Natural killer cell treated with Interleukin-12 subunit alpha and Interleukin-12 subunit beta and Interleukin-15 and Interleukin-18, amount 100 ng/mL, for 72 hours (primary cell): Measurements from ENCODE around the gene LGALS3. TPM values are rescaled to one million over a fixed set of nuclear protein-coding genes. Genes with fewer than 3 reads are reported as not detected.

Experiments used
- ATAC-seq, 2 donors: fragments of 150-1000 bp; cut with Tn5 transposase in 1 of 2; sonication (Bioruptor Pico), chemical (Tn5 transposase) in 1 of 2; 2 replicates each; pipeline ENCODE4 v1.10.0; 2021
- DNase-seq: peaks from one replicate; pipeline ENCODE4 v3.0.0; 2022; ENCODE audit warnings: low spot score
- H3K27ac Mint-ChIP-seq, 2 donors: 1 replicate in 1 of 2; 2 replicates in 1 of 2; pipeline ENCODE4 v1.8.0; 2022; ENCODE audit warnings: mixed read lengths in 2 of 2, mild to moderate bottlenecking in 1 of 2, moderate library complexity in 1 of 2
- H3K27me3 Mint-ChIP-seq, 2 donors: 1 replicate in 1 of 2; 2 replicates in 1 of 2; pipeline ENCODE4 v1.8.0; 2022; ENCODE audit warnings: mixed read lengths in 2 of 2
- H3K36me3 Mint-ChIP-seq: one replicate; pipeline ENCODE4 v1.8.0; 2022; ENCODE audit warnings: mixed read lengths
- H3K4me1 Mint-ChIP-seq, 2 donors: 1 replicate in 1 of 2; 2 replicates in 1 of 2; pipeline ENCODE4 v1.8.0; 2022; ENCODE audit warnings: low read depth in 2 of 2, mixed read lengths in 2 of 2, mild to moderate bottlenecking in 1 of 2
- H3K4me3 Mint-ChIP-seq: one replicate; pipeline ENCODE4 v1.8.0; 2022; ENCODE audit warnings: mixed read lengths
- H3K9me3 Mint-ChIP-seq: 2 replicates; pipeline ENCODE4 v1.8.0; 2022; ENCODE audit warnings: mixed read lengths
- total RNA-seq, 2 donors: library from RNA; stranded (reverse); gene quantifications; one replicate each; pipeline ENCODE4 v1.2.3, GENCODE V29; 2022

LGALS3 gene
- total RNA-seq, 2 donors from 2014 or later, result 161 to 224 TPM

DNA sequence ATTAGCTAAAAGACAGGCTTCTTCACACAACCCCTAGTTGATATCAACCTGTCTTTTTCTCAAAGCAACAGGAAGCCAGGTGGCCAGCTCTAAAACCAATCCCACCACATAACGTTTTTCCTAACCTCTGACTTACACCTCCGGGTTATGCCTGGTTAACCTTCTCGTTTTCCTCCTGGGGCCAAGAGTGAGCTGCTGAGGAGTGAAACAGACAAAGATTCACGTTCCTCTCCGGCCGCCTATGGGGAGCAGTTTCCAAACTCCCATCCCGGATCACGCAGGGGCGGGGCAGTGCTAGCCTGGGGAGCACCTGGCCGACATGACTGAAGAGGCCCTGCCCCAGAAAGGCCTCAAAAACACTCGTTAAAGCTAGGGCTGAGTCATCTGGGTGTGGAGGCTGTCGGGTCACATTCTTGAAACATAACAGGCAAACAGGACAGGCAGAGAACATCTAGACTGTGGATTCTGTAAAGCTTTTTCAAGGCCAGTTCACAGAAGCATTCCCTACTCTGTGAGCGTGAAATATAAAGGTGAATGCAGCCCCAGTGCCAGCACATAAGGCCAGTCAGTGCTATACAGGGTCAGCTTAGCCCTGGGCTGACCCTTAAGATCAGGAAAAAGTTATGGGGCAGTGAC lies 25.9 kb upstream of the LGALS3 start:
- peak overlapping the region; percentile 95 for H3K4me3 Mint-ChIP-seq
- peaks cover 4% of the 10 kb centered on the region for H3K9me3 Mint-ChIP-seq
- peaks cover 18% of the 10 kb centered on the region for H3K36me3 Mint-ChIP-seq
- H3K27me3 Mint-ChIP-seq, result no peaks in the 10 kb centered on the region
- H3K4me1 Mint-ChIP-seq, result peaks cover 61 to 68% of the 10 kb centered on the region in 2 donors
- H3K27ac Mint-ChIP-seq, result peak overlapping the region; percentile 90 to 100
- DNase-seq (peak; percentile 66), ATAC-seq (peak; percentile 26 to 62)

DNA sequence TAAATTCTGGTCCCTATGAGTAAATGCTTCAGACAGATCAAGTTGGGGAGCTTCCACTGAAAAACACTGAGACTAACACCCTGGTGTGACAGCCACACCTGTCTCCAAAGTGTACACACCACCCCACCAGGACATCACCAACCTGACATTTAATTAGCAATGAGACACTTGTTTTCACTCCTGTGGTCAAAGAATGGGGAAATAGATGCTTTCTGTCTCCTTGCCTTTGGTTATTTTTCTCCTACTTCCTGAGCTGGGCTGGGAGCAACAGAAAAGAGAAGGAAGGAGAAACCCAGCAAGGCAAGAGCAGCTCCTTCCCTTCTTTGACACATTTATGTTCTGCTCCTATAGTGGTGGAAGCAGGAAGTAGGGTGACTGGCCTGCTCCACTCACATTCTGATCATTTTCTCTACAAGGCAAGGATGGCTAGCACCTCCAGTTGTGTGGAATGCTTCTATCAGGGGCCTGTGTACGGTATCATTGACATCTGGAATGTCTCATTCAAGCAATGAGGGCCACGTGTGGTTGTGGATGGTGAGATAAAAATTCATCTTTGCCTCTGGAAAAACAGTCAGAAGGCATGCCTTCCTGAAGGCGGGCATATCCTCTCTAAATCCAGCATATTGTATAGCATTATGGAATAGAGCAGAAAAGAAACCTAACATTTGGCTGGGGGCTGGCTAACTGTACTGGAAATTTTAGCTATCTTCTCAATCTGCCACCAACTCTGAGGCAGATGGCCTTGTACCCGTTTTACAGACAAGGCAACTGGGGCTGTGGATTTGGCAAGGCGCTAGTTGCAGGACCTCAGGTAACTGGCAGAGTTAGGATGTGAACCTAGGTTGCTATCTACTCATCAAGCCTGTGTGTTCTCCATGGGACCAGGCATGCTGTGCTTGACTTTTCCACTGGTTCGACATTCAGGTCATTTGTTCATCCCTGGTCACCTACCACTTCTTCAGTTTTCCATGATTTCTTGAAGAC lies 24.8 kb upstream of the LGALS3 start:
- Mint-ChIP-seq H3K4me1 (peaks cover 59 to 64% of the 10 kb centered on the region in 2 donors), H3K4me3 (peak overlapping the region; percentile 95), H3K27ac (peak overlapping the region; percentile 90 to 100), H3K36me3 (peaks cover 18% of the 10 kb centered on the region), H3K27me3 (no peaks in the 10 kb centered on the region), H3K9me3 (no peaks in the 10 kb centered on the region)
- no peak for DNase-seq
- no peak for ATAC-seq

DNA sequence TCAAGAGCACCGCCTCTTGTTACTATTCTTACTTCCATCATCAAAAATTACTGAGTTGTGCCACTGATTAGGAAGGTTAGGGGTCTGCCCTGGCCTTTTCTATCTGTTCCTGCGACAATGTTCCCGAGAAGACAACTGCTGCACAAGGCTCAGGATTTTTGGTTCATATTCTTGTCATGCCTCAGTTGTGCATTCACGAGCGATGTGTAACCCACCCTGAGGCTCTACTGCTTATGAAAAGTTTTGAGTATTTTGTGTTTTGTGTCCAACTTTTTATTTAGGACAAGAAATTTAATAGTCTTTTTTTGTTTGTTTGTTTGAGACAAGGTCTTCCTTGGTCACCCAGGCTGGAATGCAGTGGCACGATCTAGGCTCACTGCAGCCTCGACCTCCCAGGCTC lies 23.1 kb upstream of the LGALS3 start:
- H3K9me3 Mint-ChIP-seq, result no peaks in the 10 kb centered on the region
- H3K36me3 Mint-ChIP-seq, result peaks cover 18% of the 10 kb centered on the region
- H3K4me1 Mint-ChIP-seq, result peaks cover 45 to 50% of the 10 kb centered on the region in 2 donors
- no peaks in the 10 kb centered on the region for H3K27me3 Mint-ChIP-seq
- H3K27ac Mint-ChIP-seq, result peak overlapping the region in 1 of 2 donors; percentile 25
- DNase-seq (no peak), ATAC-seq (no peak)
- no peak overlapping the region for H3K4me3 Mint-ChIP-seq

DNA sequence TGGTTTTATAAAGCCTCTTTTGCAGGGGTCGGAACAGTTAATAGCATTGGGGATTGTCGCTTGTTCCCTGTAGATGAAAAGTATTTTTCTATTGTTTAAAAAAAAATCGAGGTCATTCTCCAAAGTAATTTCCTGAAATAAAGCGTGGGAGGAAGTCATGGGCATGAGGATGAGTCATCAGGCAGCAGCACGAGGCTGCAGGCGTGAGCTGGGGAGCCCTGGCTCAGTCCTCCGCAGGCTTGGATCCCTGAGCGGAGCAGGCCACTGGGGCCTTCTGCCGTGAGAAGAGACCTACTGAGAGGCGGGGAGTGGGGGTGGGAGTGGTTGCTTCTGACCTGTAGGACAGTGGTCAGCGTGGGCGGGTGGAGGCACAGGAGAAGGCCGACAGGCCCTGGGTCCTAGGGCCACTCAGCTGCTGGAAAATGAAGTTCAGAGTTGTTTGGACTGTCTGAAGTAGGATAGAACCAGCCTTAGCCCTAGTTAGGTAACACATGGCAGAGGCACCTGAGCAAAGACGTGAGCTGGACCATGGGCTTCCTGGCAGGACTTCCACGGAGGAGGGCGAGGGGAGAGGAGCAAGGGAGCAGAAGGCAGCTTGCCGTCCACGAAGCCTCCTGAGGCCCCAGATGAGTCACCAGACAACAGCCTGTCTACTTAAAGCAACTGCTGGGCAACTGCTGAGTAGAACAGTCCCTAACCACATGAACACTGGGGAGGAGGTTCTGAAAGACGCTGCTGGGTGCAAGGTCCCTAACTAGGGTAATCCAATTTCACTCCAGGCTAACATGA lies 21.1 kb upstream of the LGALS3 start:
- peak overlapping the region; percentile 55 for H3K4me3 Mint-ChIP-seq
- no peaks in the 10 kb centered on the region for H3K9me3 Mint-ChIP-seq
- ATAC-seq (peak; percentile 81 to 91), DNase-seq (peak; percentile 69)
- H3K36me3 Mint-ChIP-seq, result peaks cover 18% of the 10 kb centered on the region
- no peaks in the 10 kb centered on the region for H3K27me3 Mint-ChIP-seq
- peaks cover 34 to 35% of the 10 kb centered on the region in 2 donors for H3K4me1 Mint-ChIP-seq
- H3K27ac Mint-ChIP-seq, result peak overlapping the region; percentile 82 to 84

DNA sequence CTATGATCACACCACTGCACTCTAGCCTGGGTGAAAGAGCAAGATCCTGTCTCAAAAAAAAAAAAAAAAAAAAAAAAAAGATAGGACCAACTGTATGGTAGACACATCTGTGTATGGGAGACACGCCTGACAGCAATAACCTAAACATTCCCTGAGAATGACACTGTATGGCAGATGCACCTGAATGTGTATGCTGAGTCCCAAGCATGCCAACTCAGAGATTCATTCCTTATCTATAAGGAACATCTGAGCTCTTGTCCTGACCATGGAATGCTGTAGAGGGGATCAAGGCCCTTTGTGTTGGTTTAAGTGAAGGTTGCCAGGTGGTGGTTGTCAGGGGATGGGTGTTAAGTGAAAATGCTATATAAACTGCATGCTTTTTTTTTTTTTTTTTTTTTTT lies 19.2 kb upstream of the LGALS3 start:
- no peak for ATAC-seq
- H3K9me3 Mint-ChIP-seq, result no peaks in the 10 kb centered on the region
- H3K27me3 Mint-ChIP-seq, result no peaks in the 10 kb centered on the region
- no peak overlapping the region for H3K4me3 Mint-ChIP-seq
- H3K36me3 Mint-ChIP-seq, result peaks cover 10% of the 10 kb centered on the region
- H3K27ac Mint-ChIP-seq, result no peak overlapping the region
- peaks cover 19 to 21% of the 10 kb centered on the region in 2 donors for H3K4me1 Mint-ChIP-seq
- no peak for DNase-seq

DNA sequence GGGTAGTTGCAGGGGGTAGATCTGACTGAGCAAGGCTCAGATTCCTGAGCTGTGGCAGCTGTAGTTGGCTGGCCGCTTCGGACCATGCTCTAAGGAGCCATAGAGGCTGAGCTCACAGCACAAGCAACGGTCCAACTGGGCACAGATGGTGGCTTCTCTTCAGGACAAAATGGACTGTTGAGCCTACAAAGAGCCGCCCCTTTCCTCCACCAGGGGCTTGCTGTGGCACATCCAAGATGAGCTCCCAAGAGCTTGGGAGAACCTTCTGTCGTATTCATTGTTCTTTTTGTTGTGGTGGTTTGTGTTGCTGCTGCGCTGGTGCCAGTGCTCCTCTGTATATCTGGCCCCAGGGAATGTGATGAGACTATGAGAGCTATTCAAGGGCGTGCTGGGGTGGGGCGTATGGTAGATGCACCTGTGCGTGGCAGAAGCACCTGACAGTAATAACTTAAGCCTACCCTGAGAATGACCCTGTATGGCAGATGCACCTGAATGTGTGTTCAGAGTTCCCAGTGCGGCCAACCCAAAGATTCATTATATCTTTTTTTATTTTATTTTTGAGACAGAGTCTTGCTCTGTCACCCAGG lies 17.8 kb upstream of the LGALS3 start:
- no peak overlapping the region for H3K27ac Mint-ChIP-seq
- no peak for DNase-seq
- ATAC-seq, result no peak
- peaks cover 13 to 17% of the 10 kb centered on the region in 2 donors for H3K4me1 Mint-ChIP-seq
- no peak overlapping the region for H3K4me3 Mint-ChIP-seq
- H3K36me3 Mint-ChIP-seq, result peaks cover 5% of the 10 kb centered on the region
- no peaks in the 10 kb centered on the region for H3K27me3 Mint-ChIP-seq
- H3K9me3 Mint-ChIP-seq, result no peaks in the 10 kb centered on the region

DNA sequence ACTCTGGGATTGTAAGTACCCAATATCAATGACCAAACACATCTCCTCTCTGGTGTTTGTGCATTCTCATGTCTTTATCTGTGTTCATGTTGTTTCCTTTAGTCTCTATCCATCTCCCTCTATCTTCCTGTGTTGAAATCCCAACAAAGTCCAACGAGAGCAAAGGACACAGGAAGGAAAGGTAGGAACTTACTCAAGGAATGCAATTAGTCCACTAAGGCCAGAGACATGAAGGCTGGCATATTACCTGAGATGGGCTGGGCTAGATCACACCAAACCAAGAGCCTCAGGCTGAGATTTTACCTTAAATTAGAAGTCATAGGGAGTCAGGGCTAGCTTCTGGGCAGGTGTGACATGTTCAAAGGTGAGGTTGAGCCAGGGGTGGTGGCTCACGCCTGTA lies 14.3 kb upstream of the LGALS3 start:
- DNase-seq, result no peak
- Mint-ChIP-seq H3K27ac (no peak overlapping the region), H3K4me3 (no peak overlapping the region), H3K36me3 (no peaks in the 10 kb centered on the region), H3K27me3 (no peaks in the 10 kb centered on the region), H3K9me3 (no peaks in the 10 kb centered on the region), H3K4me1 (peaks cover 9 to 14% of the 10 kb centered on the region in 2 donors)
- ATAC-seq, result no peak

DNA sequence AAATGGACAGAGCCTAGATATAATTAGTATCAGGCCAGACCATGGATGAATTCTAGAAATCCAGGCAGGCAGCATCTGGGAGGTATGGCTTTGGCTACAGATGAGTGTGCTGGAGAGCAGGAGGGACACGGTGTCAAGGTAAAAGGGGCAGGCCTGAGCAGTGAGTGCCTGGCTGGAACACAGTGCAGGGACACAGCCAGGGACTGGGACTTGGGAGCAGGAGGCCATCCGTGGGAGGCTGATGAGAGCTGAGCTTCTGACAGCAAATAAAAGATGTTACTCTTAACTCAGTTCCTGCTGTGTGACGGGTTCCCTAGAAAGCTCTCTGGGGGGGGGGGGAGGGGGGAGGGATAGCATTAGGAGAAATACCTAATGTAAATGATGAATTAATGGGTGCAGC lies 13.6 kb upstream of the LGALS3 start:
- H3K27me3 Mint-ChIP-seq, result peaks cover 0 to 5% of the 10 kb centered on the region in 2 donors
- ATAC-seq (no peak), DNase-seq (no peak)
- peaks cover 5% of the 10 kb centered on the region for H3K36me3 Mint-ChIP-seq
- H3K9me3 Mint-ChIP-seq, result peaks cover 5% of the 10 kb centered on the region
- H3K27ac Mint-ChIP-seq, result no peak overlapping the region
- H3K4me1 Mint-ChIP-seq, result peaks cover 16 to 21% of the 10 kb centered on the region in 2 donors
- no peak overlapping the region for H3K4me3 Mint-ChIP-seq

DNA sequence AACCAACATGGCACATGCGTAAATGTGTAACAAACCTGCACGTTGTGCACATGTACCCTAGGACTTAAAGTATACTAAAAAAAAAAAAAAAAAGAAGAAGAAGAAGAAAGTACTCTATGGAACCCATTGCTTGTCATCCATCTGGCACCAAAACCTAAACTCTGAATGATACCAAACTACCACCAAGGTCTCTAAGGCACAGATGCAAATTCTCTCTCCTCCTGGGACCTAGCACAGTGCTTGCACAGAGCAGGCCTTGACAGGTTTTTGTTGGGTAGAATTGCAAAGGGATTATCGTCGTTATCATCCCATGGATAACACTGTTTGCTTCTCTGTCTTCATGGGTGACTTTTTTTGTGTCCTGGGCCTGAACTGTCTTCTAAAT lies 13.2 kb upstream of the LGALS3 start:
- Mint-ChIP-seq H3K36me3 (peaks cover 5% of the 10 kb centered on the region), H3K27ac (no peak overlapping the region), H3K4me3 (no peak overlapping the region), H3K27me3 (peaks cover 0 to 5% of the 10 kb centered on the region in 2 donors), H3K9me3 (peaks cover 5% of the 10 kb centered on the region), H3K4me1 (peaks cover 20 to 25% of the 10 kb centered on the region in 2 donors)
- ATAC-seq, result no peak
- DNase-seq, result no peak

DNA sequence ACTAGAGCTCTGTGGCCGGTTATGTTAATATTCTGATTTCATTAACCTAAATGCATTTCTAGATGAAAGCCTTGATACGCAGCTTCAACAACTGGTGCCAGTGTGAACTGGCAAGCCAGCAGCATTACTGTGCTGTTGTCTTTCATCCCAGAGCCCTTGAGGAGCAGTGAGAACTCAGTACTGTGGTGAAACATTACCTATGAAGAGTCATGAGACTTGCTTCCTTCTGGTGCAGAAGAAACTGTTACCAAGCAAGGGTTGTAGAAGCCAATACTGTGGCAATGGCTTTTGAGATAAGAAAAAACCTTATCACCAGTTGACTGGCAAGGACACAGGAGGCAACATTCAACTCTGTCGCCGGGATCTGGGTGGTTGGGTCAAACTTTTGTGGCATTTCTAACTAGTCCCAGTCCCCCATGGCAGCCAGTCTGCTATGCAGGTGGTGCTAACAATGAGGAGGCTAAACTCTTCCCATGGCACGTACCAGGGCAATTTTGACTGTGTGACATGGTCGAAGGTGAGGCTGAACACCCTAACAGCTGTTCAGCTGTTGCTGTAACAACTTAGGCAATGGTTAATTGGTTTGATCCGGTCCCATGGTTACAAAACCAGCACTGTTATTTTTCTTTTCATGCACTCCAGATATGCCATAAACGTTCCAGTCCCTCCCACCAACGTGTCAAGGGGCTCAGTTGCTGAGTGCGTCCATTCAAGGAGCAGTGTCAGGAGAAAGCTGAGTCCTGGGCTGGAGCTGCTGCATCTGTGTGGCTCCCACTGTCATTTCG lies 12.6 kb upstream of the LGALS3 start:
- no peak for ATAC-seq
- H3K9me3 Mint-ChIP-seq, result peaks cover 5% of the 10 kb centered on the region
- H3K27ac Mint-ChIP-seq, result no peak overlapping the region
- no peak overlapping the region for H3K4me3 Mint-ChIP-seq
- peaks cover 0 to 5% of the 10 kb centered on the region in 2 donors for H3K27me3 Mint-ChIP-seq
- no peak for DNase-seq
- peaks cover 26 to 28% of the 10 kb centered on the region in 2 donors for H3K4me1 Mint-ChIP-seq
- H3K36me3 Mint-ChIP-seq, result peaks cover 5% of the 10 kb centered on the region

DNA sequence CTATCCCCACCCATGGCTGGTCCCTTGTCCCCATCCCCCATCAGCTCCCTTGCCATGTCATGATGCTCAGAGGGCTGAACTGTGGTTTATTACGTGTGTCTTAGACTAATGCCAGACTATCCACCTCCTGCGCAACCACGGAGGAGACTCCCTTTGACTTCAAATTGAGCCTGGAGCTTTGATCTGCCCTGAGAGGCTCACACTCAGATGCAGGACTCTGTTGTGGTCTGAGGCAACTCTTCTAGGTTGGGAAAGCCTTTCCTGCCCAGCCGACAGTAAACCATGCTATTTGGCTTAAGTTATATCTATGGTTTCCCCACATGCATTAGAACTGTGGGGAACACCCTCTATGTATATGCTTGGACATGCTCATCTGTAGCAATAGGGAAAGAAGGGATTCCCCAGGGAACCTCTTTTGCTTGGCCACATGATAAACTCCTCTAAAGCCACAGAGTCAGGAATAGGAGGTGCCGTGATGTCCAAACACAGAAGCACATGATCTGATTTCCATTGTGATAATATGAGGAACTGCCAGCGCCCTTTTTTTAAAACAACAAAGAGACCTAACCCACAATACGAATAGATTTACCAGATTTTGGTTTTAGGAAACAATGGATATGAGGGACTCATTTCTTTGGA lies 11.1 kb upstream of the LGALS3 start:
- ATAC-seq, result peak in 1 of 2 donors; percentile 55
- peaks cover 0 to 5% of the 10 kb centered on the region in 2 donors for H3K27me3 Mint-ChIP-seq
- no peak for DNase-seq
- H3K36me3 Mint-ChIP-seq, result peaks cover 5% of the 10 kb centered on the region
- peaks cover 5% of the 10 kb centered on the region for H3K9me3 Mint-ChIP-seq
- no peak overlapping the region for H3K4me3 Mint-ChIP-seq
- H3K27ac Mint-ChIP-seq, result no peak overlapping the region
- peaks cover 35 to 37% of the 10 kb centered on the region in 2 donors for H3K4me1 Mint-ChIP-seq

DNA sequence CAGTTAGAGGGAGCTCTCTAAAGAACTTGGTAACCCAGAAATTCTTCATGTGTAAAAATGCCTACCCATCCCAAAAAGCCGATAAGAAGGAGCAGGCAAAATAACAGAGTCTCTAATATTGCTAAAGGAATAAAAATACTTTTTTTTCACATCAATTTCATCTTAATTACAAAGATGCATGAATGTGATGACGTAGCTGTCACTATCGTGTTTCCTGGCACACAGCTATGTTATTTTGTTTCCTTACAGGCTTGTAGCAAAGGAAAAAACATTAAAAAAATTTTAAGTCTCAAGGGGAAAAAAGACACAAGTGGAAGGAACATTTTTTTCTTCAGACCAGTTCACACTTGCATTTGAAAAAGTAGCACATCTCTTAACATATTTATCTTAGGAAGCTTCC lies 10.3 kb upstream of the LGALS3 start:
- H3K4me3 Mint-ChIP-seq, result no peak overlapping the region
- no peak for DNase-seq
- H3K9me3 Mint-ChIP-seq, result peaks cover 5% of the 10 kb centered on the region
- peaks cover 35 to 41% of the 10 kb centered on the region in 2 donors for H3K4me1 Mint-ChIP-seq
- H3K27me3 Mint-ChIP-seq, result peaks cover 0 to 5% of the 10 kb centered on the region in 2 donors
- no peak overlapping the region for H3K27ac Mint-ChIP-seq
- ATAC-seq, result no peak
- H3K36me3 Mint-ChIP-seq, result peaks cover 5% of the 10 kb centered on the region
